NAMALWA (cell line): ENCODE data around the gene FBXO46.
"Not testable (repeated sequence)": the region's sequence is repeated elsewhere in the genome, so short reads cannot be mapped to it uniquely, and the experiment has no call there.

Source experiments
- DNase-seq: peaks from one replicate; pipeline ENCODE4 v3.0.0-alpha.2; 2015; ENCODE audit warnings: low spot score

The FBXO46 gene

DNA sequence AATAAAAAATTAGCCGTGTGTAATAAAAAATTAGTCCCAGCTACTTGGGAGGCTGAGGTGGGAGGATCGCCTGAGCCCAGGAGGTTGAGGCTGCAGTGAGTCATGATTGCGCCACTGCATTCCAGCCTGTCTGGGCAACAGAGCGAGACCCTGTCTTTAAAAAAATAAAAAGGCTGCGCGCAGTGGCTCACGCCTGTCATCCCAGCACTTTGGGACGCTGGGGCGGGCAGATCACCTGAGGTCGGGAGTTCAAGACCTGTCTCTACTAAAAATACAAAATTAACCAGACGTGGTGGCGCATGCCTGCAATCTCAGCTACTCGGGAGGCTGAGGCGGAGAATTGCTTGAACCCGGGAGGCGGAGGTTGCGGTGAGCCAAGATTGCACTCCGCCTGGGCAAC, 2.0 kb downstream of the FBXO46 start:
- not testable (repeated sequence) for DNase-seq

DNA sequence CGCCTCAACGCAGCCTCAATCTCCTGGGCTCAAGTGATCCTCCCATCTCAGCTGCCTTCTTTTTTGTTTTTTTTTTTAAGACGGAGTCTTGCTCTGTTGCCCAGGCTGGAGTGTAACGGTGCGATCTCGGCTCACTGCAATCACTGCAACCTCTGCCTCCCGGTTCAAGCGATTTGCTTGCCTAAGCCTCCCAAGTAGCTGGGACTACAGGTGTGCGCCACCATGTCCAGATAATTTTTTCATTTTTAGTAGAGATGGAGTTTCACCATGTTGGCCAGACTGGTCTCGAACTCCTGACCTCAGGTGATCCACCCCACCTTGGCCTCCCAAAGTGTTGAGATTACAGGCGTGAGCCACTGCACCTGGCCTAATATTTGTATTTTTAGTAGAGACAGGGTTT, 10.6 kb downstream of the FBXO46 start:
- DNase-seq: not testable (repeated sequence)

DNA sequence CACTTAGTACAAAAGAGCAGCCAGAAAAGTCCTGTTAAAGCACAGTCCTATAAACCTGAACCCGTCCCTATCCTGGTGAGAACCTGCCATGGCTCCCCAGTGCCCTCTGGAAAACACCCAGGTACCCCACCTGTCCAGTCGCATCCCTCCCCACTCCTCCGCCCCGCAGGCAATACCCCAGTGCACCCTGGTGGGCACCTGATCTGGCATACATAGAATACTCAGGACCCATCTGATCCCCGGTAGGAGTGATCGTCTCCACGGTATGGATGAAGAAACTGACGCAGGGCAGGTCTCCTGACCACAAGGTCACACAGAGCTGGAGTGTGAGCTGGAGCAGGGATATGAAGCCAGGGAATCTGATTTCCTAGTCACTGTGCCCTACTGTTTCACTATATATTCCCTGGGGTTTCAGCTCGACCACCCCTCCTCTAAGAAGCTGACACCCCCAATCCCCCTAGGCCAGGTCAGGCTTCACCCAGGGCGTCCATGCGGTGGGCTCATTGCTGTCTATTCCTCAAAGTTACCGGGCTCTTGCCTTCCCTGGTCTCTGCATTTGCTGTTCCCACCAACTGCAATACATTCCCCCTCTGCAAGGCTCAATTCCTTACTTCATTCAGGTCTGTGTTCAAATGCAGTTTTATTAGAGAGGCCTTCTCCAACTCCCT, 12.6 kb downstream of the FBXO46 start:
- DNase-seq: no peak

DNA sequence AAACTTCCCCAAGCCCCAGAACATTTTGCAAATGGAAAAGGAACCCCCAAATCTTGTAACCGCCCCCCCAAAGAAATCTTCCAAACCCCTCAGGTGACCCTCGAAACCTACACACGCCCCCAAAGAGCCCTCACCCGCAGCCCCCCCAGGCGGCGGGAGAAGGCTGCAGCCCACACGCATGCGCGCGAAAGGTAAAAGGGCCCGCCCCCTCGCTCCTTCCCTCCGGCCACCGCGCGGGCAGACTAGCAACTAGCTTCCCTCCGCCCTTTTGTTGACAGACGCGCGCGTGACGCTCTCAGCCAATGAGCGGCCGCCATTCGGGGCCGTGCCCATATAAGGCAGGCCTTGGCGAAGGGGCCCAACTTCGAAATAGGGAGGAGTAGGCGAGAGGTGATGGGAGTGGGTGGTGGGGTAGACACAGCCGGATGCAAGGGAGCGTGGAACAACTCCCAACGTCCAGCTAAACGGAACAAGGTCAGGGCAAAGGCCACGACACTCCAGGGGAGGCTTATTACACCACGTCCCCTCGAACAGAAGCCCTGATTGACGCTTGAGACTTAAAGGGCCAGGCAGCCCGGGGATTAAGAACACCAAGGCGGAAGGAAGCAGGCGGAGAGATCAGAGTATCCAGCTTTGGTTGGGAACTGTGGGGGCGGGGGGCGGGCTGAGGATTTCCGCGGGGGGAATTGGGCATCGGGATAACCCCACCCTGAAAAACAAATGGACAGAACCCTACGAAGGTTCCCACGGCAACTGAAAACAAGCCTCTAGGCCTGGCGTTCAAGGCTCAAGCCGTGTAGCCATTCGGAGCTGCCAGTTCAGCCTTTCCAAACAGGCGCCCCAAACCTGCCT, 13.3 kb downstream of the FBXO46 start:
- DNase-seq: peak; percentile 99

DNA sequence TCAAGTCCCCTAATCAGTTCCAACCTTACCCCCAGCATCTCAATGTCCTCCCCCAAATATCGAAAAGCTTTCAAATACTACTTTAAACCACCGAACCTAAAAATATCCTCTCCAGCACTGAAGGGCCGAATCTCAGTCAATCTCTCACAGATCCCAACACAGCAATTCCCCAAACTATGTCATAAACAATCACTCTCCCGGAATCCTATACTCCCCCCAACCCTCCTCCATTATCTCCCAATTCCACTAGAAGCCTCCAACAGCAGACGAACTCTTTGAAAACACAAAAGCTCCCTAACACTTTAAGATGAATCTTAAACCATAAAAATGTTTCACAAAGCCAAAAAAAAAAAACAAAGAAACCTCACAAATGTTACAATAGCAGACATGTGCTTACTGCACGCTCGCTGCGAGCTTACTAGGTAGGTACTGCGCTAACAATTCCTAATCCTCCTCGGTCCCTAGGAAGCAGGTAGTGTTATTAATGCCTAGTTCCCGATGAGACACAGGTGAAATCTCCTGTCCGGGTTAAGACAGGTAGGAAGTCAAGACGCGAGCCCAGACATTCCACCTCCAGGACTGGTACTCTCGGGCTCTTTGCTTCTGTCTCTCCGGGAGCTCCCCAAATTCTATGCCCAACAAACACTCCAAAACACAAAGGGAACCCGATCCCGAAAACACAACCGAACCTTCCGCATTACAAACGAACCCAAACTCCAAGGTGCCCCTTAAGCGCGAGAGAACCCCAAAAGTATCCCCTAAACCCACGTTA, 14.2 kb downstream of the FBXO46 start:
- DNase-seq: no peak

DNA sequence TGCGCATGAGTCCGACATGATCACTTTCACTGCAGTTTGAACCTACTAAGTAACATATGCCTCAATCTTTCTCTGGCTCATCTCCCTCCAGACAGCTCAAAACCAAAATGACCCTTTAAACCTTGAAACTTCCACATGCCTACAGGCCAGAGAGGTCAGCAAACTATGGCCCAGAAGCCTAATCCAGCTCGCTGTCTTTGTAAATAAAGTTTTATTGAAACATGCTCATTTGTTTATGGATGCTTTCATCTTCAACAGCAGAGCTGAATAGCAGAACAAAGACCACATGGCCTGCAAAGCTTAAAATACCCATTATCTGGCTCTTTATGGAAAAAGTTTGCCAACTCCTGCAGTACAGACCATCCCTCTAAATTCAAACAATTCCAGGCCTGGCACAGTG, 15.6 kb downstream of the FBXO46 start:
- DNase-seq: no peak

DNA sequence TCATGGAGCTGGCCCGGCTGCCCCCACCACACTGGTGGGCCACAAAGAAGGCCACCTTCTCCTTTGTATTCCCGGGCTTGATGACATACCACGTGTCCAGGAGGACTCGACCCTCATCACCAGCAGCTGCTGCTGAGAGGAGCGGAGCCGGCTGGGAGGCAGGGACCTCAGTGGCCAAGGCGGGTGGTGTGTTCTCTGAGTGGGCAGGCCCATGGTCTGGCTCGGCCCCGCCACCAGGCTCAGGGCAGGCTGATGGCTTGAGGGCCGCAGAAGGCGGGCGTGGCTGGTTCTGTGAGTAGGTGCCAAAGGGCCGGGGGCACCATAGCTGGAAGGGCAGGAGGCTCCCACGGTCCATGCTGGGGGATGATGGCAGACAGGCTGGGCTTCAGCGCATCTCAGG, 17.6 kb downstream of the FBXO46 start:
- no peak for DNase-seq

DNA sequence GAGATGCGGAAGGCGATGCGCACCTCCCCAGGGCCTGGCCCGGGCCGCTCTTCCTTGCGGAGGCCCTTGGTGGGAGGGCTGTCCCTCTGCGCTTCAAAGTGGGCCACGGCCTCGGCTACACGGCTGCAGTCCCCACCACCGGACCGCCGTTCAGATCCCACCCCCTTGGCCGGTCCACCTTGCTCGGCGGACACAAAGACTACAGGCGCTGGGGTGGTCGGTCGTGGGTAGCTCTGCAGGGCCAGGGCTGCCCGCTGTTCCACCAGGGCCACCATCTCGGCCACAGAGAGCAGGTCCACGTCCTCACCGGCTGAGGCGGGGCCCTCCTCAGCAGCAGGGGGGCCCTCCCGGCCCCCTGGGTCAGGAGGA, 18.0 kb downstream of the FBXO46 start:
- no peak for DNase-seq

DNA sequence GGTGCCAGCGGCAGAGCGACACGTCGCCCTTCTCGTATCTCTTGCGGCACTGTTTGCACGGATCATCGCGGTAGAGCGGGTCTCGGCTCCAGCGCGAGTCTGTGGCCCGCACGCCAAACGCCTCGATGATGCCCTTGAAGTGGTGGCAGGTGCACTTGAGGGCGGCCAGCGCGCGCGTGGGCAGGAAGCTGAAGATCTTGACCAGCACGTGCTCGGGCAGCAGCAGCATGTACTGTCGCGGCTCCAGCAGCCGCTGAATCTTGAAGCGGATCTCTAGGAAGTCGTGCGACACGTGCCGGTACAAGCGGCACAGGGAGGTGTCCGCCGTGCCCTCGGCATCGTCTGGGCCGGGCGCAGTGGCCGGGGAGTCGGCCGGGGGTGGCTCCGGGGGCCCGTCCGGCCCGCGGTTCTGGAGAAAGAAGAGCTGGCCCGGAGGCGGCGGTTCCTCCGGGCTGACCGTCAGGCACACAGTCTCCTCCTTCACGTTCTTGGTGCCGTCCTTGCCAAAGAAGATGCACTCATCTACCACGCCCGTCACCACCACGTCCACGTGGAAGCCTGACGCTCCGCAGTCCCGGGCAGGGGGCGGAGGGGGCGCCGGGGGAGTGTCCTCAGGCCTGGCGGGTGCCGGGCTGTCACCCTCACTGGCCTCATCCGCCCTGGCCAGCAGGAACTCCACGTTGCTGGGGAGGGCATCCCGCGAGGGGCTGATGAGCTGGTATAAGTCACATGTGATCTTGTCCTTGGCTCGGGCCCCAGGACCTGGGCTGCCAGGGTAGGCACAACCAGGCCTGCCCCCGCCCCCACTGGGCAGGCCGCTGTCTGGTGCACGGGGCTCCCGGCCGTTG, 18.6 kb downstream of the FBXO46 start:
- DNase-seq: no peak

DNA sequence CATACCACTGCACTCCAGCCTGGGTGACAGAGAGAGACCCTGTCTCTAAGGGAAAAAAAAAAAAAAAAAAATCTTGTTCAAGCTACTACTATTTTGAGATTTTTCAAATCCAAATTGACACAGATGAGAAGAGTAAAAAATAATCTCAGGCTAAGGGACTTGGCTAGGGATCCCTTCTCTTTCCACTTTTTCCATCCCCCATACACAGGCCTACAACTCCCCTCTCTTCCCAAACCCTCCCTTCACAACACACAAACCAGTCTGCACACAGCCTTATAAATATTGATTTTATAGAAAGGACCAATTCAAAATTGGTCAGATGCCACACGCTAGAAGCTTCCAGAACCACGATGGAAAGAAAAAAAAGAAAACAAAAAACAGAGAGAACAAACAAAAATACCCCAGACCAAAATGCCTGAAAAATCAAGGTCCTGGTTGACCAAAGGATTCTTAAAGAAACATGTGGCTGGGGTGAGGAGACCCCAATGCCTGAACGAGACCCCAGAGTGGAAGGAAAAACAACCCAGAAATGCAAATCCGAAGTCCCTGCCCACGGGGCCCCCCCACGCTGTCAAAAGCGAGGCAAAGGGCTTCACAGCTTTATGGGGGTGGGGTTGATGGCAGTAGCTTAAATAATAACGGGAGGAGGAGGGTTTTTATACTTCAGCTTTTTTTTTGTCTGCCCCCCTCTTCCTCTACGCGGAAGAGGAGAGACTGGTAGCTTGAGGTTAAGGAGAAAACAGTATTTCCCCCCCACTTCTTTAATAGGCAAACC, 20.2 kb downstream of the FBXO46 start:
- DNase-seq: no peak

DNA sequence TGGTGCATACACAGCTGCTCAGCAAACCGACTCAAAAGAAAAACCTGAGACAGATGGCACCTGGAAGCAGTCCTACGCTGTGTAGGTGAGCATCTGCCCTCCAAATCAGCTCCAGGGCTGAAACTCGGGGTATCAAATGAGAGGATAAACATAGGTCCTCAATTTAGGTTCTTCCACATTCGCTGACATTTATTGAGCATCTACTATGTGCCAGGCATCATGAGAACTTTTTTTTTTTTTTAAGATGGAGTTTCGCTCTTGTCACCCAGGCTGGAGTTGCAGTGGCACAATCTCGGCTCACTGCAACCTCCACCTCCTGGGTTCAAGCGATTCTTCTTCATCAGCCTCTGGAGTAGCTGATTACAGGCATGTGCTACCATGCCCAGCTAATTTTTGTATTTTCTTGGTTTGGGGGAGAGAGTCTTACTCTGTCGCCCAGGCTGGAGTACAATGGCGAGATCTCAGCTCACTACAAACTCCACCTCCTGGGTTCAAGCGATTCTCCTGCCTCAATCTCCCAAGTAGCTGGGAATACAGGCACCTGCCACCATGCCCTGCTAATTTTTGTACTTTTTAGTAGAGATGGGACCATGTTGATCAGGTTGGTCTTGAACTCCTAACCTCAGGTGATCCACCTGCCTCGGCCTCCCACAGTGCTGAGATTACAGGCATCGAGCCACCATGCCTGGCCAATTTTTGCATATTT, 24.8 kb downstream of the FBXO46 start:
- no peak for DNase-seq

DNA sequence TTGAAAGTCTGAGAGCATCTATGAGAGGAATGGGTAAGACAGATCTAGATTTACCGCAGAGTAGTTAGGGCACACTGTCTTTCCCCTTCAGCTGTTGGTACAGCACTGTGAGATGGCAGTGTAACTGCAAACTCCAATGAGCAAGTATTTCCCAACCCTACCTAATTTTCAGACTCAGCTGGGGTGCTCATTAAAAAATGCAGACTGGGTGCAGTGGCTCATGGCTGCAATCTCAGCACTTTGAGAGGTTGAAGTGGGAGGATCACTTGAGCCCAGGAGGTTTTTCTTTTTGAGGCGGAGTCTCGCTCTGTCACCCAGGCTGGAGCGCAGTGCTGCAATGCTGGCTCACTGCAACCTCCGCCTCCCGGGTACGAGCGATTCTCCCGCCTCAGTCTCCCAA, 25.6 kb downstream of the FBXO46 start:
- DNase-seq: peak; percentile 38

DNA sequence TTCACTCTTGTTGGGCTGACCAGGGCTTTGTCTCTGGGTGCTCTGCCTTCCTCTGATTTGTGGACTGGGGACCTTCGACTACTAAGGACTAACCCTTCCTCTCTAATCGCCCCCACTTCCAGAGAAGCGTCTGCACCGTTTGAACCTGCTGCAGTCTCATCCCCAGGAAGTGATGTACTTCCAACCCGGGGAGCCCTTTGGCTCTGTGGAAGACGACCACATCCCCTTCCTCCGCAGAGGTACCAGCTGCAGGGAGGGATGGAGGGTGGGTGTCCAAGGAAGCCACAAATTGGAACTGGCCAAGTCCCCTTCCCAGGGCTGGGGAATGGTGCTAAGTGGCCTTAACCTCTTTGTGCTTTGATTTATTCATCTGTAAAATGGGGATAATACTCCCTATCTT, 29.0 kb downstream of the FBXO46 start:
- DNase-seq: no peak

DNA sequence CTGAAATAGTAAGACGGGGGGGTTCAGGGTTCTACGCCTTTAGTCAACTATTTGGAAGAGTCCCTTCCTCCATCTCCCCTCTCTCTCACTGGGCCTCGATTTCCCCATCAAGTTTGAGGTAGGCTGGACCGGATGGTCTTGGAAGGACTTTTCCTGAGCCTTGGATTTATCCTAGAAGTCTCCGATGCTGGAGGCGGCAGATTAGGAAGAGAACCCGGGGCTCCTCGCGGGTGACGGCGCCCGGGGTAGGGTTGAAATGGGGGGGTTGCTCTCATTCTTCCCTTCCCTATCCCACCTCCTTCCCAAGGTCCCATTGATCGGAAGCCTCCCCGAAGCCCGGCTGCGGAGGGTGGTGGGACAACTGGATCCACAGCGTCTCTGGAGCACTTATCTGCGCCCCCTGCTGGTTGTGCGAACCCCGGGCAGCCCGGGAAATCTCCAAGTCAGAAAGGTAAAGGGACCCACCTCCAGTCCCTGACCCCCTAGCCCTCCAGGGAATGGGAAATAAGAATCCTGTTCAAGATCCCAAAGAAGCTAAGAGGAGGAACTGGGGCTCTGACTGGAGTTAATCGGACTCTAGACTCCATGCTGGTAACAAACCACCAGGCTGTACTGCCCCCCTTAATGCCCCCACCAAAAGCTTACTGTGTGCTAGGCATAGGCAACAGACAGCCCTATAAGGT, 37.4 kb downstream of the FBXO46 start:
- peak; percentile 81 for DNase-seq

DNA sequence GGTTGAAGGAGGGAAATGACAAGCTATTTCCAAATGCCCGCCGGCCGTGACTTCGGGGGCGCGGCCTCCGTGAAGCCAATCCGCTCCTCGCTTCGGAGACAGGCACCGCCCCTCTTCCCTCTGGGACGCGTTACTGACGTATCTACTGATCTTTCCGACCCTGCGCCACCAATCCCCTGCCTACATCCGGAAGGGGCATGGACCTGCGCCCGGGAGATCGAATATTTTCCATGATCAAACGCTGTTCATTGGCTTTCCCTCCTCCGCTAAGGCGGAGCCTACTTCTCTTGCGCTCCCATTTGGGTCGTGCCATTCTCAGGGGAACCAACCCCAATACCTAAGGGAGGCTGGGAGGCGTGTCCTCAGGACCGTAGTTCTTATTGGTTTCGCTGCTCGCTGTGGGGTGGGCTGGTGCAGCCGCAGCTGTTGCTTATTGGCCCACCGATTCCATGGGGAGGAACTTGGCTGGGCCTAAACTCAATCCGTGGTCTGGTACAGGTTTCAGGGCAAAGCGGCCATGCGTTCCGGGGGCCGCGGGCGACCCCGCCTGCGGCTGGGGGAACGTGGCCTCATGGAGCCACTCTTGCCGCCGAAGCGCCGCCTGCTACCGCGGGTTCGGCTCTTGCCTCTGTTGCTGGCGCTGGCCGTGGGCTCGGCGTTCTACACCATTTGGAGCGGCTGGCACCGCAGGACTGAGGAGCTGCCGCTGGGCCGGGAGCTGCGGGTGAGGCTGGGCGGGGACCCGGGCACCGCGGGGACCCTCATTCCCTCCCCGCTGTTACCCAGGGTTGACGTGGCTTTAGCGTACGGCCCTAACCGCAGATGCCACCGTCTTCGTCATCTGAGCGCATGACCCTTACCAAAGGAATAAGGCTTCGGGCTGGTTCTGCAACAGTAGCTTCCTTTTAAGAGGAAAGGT, 38.2 kb downstream of the FBXO46 start, which contains the start of gene QPCTL:
TSS of gene QPCTL (plus strand) at position 480 of the 919 bp plus-strand sequence. CDS start at position 518, 38 bp downstream.
- DNase-seq: peak; percentile 100

DNA sequence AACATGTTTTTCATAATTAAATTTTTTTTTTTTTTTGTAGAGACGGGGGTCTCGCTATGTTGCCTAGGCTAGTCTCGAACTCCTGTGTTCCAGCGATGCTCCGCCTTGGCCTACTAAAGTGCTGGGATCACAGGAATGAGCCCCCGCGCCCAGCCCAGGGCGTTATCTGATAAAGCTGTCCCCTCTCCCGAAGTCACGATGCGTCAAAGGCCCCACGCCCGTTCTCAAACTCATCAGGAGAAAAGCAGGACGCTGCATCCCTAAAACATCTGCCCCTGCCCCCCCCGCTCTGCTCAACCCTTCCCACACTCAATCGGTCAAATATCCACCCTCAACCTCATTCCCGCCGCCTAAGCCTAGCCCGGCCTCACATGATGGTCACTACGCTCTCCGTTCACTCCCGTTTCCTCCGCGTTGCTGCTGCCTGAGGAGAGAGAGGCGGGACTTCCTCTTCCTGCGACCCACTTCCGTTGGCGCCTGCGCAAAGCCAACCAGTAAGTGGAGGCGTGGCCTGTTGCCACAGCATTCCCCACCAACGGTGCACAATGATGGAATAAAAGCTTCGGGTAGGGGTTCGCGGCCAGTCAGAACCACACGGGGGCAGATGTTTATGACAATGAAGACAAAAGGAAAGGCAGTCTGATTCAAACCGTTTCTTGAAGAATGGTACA, 39.0 kb downstream of the FBXO46 start, which contains the start of gene SNRPD2:
TSS of gene SNRPD2 (minus strand) at position 438 of the 671 bp plus-strand sequence. CDS start at position 373, 65 bp downstream.
- peak; percentile 96 for DNase-seq

DNA sequence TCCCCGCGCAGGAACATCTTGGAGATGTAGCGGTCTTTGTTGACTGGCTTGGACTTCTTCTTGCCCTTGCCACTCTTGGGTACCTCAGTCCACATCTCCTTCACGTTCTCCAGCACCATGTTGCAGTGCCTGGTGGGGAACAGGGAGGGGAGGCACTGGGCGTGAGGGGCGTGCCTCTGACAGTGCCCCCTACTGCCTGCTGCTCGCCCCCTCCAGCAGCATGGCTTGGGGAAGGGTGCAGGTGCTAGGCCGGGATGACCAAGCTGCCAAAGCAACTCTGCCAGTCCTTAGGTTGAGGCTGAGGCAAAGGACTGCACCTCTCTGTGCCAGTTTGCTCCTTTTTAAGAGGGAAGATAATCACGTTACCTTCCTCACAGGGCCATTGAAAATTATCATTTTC, 43.1 kb downstream of the FBXO46 start:
- DNase-seq: no peak

DNA sequence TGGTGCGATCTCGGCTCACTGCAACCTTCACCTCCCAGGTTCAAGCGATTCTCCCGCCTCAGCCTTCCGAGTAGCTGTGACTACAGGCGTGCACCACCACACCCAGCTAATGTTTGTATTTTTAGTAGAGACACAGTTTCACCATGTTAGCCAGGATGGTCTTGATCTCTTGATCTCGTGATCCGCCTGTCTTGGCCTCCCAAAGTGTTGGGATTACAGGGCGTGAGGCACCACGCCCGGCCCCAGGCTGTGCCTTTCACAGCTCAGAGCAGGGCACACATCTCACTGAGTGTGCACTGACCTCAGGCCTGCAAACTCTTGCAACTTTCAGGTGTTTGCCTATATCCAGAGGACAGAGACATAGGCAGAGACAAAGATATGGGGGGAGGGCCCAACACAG, 45.7 kb downstream of the FBXO46 start:
- not testable (repeated sequence) for DNase-seq
